Effector memory CD8-positive, alpha-beta T cell (primary cell): ENCODE measurements around the gene BICC1.

Experiments
- ATAC-seq: fragments of 150-1000 bp; cut with Tn5 transposase; replicated peaks from 2 replicates; pipeline ENCODE4 v1.10.0; 2021; ENCODE audit warnings: mild to moderate bottlenecking, moderate library complexity
- DNase-seq, 3 experiments: peaks; one replicate each; pipeline ENCODE4 v3.0.0; 2021
- H3K27ac Mint-ChIP-seq, 2 donors: one replicate each; pipeline ENCODE4 v1.8.0; 2022; ENCODE audit warnings: mild to moderate bottlenecking in 2 of 2, mixed read lengths in 2 of 2, moderate library complexity in 2 of 2
- H3K27me3 Mint-ChIP-seq, 2 donors: one replicate each; pipeline ENCODE4 v1.8.0; 2022; ENCODE audit warnings: mixed read lengths in 2 of 2
- H3K36me3 Mint-ChIP-seq: one replicate; pipeline ENCODE4 v1.8.0; 2022; ENCODE audit warnings: mild to moderate bottlenecking, moderate library complexity, mixed read lengths; ENCODE audit not compliant: insufficient read depth
- H3K4me1 Mint-ChIP-seq, 2 donors: one replicate each; pipeline ENCODE4 v1.8.0; 2022; ENCODE audit warnings: low read depth in 2 of 2, mixed read lengths in 2 of 2
- H3K4me3 Mint-ChIP-seq, 2 donors: one replicate each; pipeline ENCODE4 v1.8.0; 2022; ENCODE audit warnings: mild to moderate bottlenecking in 2 of 2, mixed read lengths in 2 of 2, moderate library complexity in 2 of 2
- H3K9me3 Mint-ChIP-seq, 2 donors: one replicate each; pipeline ENCODE4 v1.8.0; 2022; ENCODE audit warnings: mixed read lengths in 2 of 2

BICC1 gene

DNA sequence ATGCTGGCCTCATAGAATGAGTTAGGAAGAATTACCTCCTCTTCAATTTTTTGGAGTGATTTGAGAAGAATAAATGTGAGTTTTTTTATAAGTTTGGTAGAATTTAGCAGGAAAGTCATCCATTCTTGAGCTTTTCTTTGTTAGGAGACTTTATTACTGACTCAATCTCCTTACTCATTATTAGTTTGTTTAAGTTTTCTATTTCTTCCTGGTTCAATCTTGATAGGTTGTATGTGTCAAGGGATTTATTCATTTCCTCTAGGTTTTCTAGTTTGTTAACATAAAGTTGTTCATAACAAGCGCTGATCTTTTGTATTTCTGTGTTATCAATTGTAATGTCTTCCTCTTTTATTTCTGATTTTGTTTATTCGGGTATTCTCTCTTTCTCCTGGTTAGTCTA, 47.4 kb downstream of the BICC1 start:
- H3K27me3 Mint-ChIP-seq, result no peaks in the 10 kb centered on the region

DNA sequence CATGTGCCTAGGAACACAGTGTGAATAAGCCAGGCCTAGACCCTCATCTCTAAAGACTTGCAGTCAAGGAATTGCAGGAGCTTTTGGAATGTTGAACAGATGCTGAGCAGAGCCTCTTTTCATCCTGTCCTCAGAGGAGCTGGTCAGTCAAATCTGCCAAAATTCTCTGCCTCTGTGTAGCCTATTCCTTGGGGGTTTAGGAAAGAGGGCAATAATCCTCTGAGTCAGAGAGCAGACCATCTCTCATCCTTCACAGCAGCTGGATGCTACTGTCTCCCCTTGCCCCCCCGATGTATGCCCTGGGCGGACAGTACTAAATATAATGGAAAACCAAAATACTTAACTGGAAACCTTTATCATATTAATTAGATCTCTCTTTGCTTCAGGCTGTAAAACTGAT, 52.6 kb downstream of the BICC1 start:
- Mint-ChIP-seq H3K27ac (no peak overlapping the region), H3K36me3 (no peaks in the 10 kb centered on the region), H3K27me3 (no peaks in the 10 kb centered on the region), H3K9me3 (peaks cover 6 to 11% of the 10 kb centered on the region in 2 donors), H3K4me1 (no peaks in the 10 kb centered on the region), H3K4me3 (no peak overlapping the region)
- ATAC-seq, result no peak
- no peak for DNase-seq

More for the DNA sequence above, 47.4 kb downstream of the BICC1 start:
- Mint-ChIP-seq H3K4me1 (no peaks in the 10 kb centered on the region), H3K9me3 (peaks cover 10 to 11% of the 10 kb centered on the region in 2 donors), H3K4me3 (no peak overlapping the region), H3K36me3 (no peaks in the 10 kb centered on the region), H3K27ac (no peak overlapping the region)
- ATAC-seq, result no peak
- DNase-seq, result no peak

DNA sequence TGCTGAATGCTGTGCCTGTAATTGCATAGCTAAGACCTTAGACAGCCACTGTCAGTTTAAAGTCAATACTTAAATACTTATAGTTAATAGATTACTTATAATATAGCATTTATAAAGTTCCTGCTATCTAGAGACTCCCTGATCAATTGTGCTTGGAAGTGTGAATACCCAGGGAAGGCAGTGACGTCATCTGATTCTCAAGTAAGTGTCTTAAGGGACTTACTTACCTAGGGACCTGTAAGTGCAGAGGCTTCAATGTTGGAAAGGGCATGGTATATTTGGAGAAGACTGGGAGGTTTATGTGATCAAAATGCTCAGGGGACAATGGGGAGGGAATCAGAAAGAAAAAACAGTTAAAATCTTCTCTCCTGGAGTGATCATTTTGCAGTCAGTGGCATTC, 55.0 kb downstream of the BICC1 start:
- DNase-seq (no peak), ATAC-seq (no peak)
- peaks cover 3 to 4% of the 10 kb centered on the region in 2 donors for H3K9me3 Mint-ChIP-seq
- no peaks in the 10 kb centered on the region for H3K36me3 Mint-ChIP-seq
- H3K27me3 Mint-ChIP-seq, result no peaks in the 10 kb centered on the region
- no peak overlapping the region for H3K27ac Mint-ChIP-seq
- H3K4me1 Mint-ChIP-seq, result no peaks in the 10 kb centered on the region
- H3K4me3 Mint-ChIP-seq, result no peak overlapping the region

DNA sequence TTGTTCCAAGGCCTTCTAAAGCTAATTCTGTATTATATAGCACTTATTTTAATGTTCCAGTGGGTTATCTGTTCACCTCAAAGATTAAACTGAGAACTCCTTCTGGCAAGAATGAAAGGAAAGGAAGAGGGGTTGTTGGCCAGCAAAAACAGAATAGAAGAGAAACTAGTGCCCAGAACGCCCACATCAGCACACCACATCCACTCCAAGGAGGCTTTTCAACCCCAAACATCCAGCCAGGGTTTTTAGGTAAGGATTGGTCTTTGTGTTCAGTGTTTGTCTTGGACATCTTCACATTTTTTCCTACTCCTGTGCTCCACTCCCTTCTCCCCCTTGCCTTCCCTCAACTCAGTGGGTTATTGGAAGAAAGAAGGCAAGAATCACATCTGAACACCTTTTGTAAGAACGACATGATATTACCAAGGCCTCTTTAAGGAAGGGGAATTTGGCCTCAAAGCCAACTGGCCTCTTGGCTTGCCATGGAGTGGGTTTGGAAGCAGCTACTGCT, 55.8 kb downstream of the BICC1 start:
- no peak for DNase-seq
- peaks cover 0 to under 1% of the 10 kb centered on the region in 2 donors for H3K9me3 Mint-ChIP-seq
- no peak for ATAC-seq
- H3K4me1 Mint-ChIP-seq, result no peaks in the 10 kb centered on the region
- H3K27ac Mint-ChIP-seq, result no peak overlapping the region
- H3K27me3 Mint-ChIP-seq, result no peaks in the 10 kb centered on the region
- no peaks in the 10 kb centered on the region for H3K36me3 Mint-ChIP-seq
- H3K4me3 Mint-ChIP-seq, result no peak overlapping the region

DNA sequence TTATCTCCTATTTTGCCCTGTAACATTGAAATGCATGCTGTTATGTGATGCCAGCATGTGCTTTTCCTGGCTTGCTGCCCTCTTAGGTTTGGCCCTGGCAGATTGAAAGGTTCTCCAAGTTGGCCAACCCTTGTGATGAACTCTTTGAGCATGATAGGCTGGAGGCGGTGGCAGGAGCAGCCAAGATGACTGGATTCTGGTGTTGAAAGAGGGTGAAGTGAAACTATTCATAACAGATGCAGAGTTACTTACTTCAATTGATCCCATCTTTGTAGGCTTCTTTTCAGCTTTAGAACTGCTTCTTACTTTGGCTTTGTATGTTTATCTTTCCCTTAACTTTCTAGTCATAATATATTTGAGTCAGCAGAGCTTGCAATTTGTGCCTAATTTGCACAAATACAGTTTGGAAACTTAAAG, 57.6 kb downstream of the BICC1 start:
- no peak for DNase-seq
- no peak overlapping the region for H3K4me3 Mint-ChIP-seq
- H3K9me3 Mint-ChIP-seq, result no peaks in the 10 kb centered on the region

DNA sequence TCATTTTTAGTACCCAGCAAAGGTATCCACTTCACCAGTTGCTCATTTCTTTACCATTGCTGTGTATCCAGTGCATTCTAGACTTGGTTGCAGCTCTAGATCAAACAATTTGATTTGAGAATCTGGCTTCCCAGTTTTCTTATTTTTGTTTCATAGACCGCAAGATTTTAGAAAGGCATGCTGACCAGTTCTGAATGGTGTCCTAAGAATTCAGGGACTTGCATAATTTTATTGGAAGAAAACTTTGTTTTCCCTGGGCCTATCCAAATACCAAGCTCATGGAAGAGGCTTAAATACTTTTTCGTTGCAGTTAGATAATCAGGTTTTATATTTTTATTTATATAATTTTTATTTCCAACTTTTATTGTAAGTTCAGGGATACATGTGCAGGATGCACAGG, 58.3 kb downstream of the BICC1 start:
- Mint-ChIP-seq H3K27ac (no peak overlapping the region), H3K4me1 (no peaks in the 10 kb centered on the region), H3K27me3 (no peaks in the 10 kb centered on the region), H3K9me3 (peaks cover 0 to 2% of the 10 kb centered on the region in 2 donors), H3K36me3 (no peaks in the 10 kb centered on the region), H3K4me3 (no peak overlapping the region)
- no peak for DNase-seq
- no peak for ATAC-seq

More for the DNA sequence above, 57.6 kb downstream of the BICC1 start:
- no peaks in the 10 kb centered on the region for H3K27me3 Mint-ChIP-seq
- no peaks in the 10 kb centered on the region for H3K4me1 Mint-ChIP-seq
- H3K36me3 Mint-ChIP-seq, result no peaks in the 10 kb centered on the region
- H3K27ac Mint-ChIP-seq, result no peak overlapping the region
- no peak for ATAC-seq

DNA sequence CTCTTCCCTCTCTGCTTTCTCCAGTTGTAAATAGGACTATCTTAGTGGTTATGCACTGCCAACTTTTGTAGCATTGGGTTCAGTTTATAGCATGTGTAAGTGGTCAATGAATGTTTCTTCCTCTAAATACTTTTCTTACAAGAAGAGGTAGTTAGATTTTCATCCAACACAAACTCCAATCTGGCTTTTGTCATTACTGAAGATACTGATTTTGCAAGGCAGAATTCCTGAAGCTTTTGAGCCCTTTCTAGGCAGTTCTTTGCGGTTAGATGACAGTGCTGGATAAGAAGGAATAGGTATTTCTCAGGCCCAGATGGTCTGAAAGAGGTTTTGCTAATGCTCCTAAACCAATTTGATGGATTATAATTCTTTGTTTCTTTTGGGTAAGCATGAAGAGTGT, 60.5 kb downstream of the BICC1 start:
- Mint-ChIP-seq H3K4me3 (no peak overlapping the region), H3K27me3 (no peaks in the 10 kb centered on the region), H3K27ac (no peak overlapping the region), H3K36me3 (no peaks in the 10 kb centered on the region), H3K9me3 (peaks cover 0 to 2% of the 10 kb centered on the region in 2 donors), H3K4me1 (no peaks in the 10 kb centered on the region)
- DNase-seq (no peak), ATAC-seq (no peak)

DNA sequence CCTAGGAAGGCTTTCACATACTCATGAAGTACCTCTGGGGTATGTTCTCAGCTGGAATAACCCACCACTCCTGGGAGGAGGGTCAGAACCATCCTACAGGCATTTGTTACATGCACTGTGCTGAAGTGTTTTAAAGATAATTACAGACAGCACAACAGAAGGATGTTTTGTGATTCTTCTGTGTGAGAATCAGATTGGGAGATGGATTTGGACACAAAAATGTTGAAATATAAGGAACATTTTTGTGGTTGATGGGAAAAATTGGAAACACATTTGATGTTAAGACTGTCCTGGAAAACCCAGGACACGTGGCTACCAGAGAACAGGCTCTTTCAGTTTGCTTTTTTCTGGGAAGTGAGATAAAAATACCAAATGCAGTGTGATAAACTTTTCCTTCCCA, 61.4 kb downstream of the BICC1 start:
- DNase-seq (no peak), ATAC-seq (no peak)
- H3K27ac Mint-ChIP-seq, result no peak overlapping the region
- H3K27me3 Mint-ChIP-seq, result no peaks in the 10 kb centered on the region
- no peaks in the 10 kb centered on the region for H3K36me3 Mint-ChIP-seq
- H3K4me3 Mint-ChIP-seq, result no peak overlapping the region
- peaks cover 0 to 2% of the 10 kb centered on the region in 2 donors for H3K9me3 Mint-ChIP-seq
- H3K4me1 Mint-ChIP-seq, result no peaks in the 10 kb centered on the region

DNA sequence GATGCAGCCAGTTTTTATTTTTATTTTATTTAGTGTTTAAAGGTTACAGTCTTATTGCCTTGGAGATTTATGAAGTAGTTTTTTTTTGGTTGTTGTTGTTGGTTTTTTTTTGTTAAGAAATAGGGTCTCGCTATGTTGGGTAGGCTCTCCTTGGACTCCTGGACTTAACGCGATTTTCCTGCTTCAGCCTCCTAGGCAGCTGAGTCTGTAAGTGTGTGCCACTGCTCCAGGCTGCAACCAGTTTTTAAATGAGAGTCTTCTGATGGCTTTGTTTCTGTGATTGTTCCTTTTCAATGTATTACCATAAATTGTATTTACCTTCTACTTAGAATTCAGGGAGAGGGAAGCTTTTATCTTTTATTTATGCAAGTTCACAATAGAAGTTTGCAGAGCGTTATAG, 62.8 kb downstream of the BICC1 start:
- DNase-seq (no peak), ATAC-seq (no peak)
- peaks cover 0 to 2% of the 10 kb centered on the region in 2 donors for H3K9me3 Mint-ChIP-seq
- H3K36me3 Mint-ChIP-seq, result no peaks in the 10 kb centered on the region
- no peaks in the 10 kb centered on the region for H3K4me1 Mint-ChIP-seq
- H3K4me3 Mint-ChIP-seq, result no peak overlapping the region
- no peaks in the 10 kb centered on the region for H3K27me3 Mint-ChIP-seq
- no peak overlapping the region for H3K27ac Mint-ChIP-seq

DNA sequence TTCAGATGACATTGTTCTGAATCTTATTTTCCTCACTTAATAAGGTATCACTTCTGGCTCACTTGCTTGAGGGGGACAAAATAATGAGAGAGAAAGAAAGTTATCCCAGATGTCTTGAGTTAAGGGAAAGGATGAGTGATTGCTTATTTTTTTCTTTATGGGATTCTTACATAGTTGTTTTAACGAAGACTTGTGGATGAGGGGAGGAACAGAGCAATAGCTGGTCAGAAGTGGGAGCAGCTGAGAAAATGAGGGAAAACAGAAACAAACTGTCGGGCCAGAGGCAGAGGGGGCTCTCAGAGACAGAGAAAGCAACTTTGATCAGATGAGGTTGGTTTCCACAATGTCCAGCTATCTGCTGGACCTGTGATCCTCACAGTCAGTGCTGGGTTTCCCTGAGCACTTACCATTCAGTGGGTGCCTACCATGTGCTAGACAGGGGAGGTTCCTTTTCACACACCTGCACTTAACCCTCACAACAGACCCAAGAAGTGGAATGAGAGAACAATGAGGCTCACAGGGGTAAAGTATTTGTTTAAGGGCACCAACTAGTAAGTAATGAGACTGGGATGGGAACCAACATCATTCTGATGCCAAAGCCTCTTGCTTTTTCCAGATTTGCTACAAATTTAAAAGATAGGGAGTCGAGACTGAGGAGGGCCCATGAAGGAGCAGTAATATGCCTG, 64.2 kb downstream of the BICC1 start:
- H3K4me1 Mint-ChIP-seq, result no peaks in the 10 kb centered on the region
- no peaks in the 10 kb centered on the region for H3K27me3 Mint-ChIP-seq
- no peaks in the 10 kb centered on the region for H3K36me3 Mint-ChIP-seq
- H3K27ac Mint-ChIP-seq, result no peak overlapping the region
- DNase-seq (no peak), ATAC-seq (no peak)
- no peak overlapping the region for H3K4me3 Mint-ChIP-seq
- peaks cover 0 to 2% of the 10 kb centered on the region in 2 donors for H3K9me3 Mint-ChIP-seq

DNA sequence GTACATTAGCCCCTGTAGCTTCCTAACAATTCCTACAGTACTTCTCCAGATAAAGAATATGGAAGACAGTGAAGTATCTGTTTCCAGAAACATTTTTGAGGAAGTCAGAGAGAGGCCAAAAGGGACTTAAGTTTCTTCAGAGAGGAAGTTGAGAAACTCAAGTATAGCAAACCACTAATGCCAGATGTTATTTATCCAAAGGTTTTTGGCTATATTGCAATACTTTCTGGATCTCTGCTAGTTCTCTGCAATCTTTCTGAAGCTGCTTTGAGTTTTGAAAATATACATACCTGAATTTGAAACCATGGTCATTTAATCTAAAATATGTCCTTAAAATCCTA, 64.7 kb downstream of the BICC1 start:
- Mint-ChIP-seq H3K4me1 (no peaks in the 10 kb centered on the region), H3K4me3 (no peak overlapping the region), H3K36me3 (no peaks in the 10 kb centered on the region), H3K27ac (no peak overlapping the region), H3K9me3 (peaks cover 0 to 2% of the 10 kb centered on the region in 2 donors), H3K27me3 (no peaks in the 10 kb centered on the region)
- ATAC-seq (no peak), DNase-seq (no peak)

DNA sequence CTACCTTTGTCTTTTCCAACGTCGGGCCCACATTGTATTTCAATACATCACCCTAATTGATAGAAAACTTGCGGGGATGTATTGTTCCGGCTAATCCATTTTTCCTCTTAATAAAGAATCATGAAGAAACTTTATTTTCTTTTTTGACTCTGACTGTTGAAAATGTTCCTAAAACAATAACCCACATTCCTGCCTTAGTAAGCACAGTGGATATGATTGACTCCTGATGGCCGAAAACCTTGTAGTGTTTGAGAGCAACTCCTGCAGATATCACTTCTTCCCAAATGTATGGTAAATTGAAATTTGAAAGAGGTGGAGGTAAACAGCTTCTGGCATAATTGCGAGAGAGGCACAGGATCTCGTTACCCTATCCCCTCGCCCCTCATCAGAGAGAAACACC, 65.7 kb downstream of the BICC1 start:
- no peaks in the 10 kb centered on the region for H3K4me1 Mint-ChIP-seq
- H3K27ac Mint-ChIP-seq, result no peak overlapping the region
- ATAC-seq (no peak), DNase-seq (no peak)
- peaks cover 2 to 6% of the 10 kb centered on the region in 2 donors for H3K9me3 Mint-ChIP-seq
- H3K4me3 Mint-ChIP-seq, result no peak overlapping the region
- H3K27me3 Mint-ChIP-seq, result no peaks in the 10 kb centered on the region
- H3K36me3 Mint-ChIP-seq, result no peaks in the 10 kb centered on the region

DNA sequence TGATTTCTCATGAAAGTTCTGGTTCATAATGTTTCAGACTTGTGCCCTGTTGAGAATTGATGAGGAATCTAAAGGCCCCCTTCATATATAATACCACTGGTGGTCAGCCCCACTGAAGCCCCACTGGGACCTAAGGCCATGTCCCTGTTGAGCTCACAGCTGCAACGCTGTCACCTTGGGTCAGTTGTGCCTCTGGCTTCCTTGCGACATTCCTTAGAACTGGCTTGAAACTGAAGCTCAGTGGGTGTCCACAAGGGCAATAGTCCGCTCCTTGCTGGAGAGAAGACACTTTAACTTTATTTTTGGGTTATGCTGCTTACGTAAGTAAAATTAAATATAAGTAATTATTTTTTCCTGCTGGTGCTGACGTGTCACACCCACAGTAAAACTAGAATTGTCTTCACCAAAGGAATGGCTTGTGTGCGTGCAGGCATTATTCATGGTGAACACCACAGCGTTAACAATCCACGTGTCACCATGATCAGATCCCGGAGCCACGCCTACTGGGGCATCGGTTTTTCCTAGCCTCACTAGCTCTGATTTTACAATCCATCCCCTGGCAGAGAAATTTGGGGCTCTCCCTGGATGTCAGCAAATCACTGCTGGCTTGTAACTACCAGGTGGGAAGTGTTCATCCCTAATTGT, 66.5 kb downstream of the BICC1 start:
- Mint-ChIP-seq H3K27me3 (no peaks in the 10 kb centered on the region), H3K27ac (no peak overlapping the region), H3K4me1 (no peaks in the 10 kb centered on the region)

DNA sequence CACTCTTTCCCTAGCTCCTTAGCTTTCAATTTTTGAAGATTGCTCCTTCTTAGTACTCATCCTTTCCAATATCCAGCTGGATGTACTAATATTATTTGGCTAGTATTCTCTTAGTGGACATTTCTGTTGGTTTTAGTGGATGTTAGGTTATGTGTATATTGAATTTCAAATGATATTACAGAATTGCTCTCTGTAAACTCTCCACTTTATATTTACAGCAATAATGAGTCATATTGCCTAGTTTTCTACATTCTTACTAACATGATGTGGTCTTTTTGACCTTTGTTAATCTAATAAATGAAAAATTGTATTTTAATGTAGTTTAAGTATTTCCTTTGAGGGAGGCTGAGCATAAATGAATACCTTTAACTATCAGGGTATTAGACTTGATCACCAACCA, 69.4 kb downstream of the BICC1 start:
- H3K4me3 Mint-ChIP-seq, result no peak overlapping the region
- peaks cover 2 to 11% of the 10 kb centered on the region in 2 donors for H3K9me3 Mint-ChIP-seq
- no peaks in the 10 kb centered on the region for H3K27me3 Mint-ChIP-seq
- no peaks in the 10 kb centered on the region for H3K36me3 Mint-ChIP-seq
- no peaks in the 10 kb centered on the region for H3K4me1 Mint-ChIP-seq
- H3K27ac Mint-ChIP-seq, result no peak overlapping the region
- DNase-seq (no peak), ATAC-seq (no peak)

More for the DNA sequence above, 66.5 kb downstream of the BICC1 start:
- Mint-ChIP-seq H3K9me3 (peaks cover 4 to 11% of the 10 kb centered on the region in 2 donors), H3K36me3 (no peaks in the 10 kb centered on the region), H3K4me3 (no peak overlapping the region)
- DNase-seq (no peak), ATAC-seq (no peak)
